CD1c-positive myeloid dendritic cell (primary cell): Measurements from ENCODE around the gene PACRG.

ENCODE experiments used
- DNase-seq: peaks from one replicate; pipeline ENCODE4 v3.0.0-alpha.2; 2016; ENCODE audit errors: extremely low spot score

The PACRG gene

GRCh38 chr6:163287626-163288025 lies 559.9 kb downstream of the PACRG start:
- no peak for DNase-seq

DNA sequence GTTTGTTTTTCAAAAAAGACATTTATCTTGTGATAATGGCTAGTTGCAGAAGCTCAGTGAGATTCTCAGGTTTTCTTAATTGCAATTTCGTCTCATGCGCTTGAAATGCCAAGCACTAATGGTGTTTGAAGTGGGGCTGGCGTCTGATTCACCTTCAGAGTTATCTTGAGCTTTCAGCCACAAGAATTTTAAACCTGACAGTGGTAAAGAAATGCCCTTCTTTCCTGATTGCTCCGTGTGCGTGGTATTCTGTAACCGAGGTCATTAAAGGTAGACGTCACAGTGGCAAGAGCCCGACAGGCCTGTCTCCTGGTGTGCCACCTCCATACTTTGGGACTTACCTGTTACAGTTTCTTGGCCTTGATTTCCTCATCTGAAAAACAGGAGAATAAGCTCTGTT lies 560.3 kb downstream of the PACRG start:
- no peak for DNase-seq

- DNase-seq: no peak
These were observed 561.1 kb downstream of the PACRG start for GRCh38 chr6:163288915-163289314.

DNA sequence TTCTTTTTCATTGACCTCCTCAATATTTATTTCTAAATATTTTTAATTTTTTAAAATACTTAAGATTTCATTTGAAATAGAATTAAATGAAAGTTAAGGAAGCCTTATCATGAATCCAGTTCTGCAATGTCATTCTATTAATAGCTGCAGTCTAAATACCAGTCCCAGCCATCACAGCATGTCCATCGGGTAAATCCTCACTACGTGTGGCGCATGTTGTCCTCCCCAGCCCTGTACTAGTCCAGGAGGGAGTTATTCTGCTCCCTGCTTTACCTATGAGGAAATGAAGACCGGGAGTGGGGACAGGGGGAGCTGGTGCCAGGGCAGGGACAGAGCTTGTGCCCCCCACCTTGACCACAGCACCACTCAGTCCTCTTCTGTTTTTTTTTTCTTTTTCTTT lies 561.7 kb downstream of the PACRG start:
- no peak for DNase-seq

GRCh38 chr6:163290545-163291274 lies 562.9 kb downstream of the PACRG start:
- no peak for DNase-seq

GRCh38 chr6:163291622-163292021 lies 563.8 kb downstream of the PACRG start:
- DNase-seq: no peak

- DNase-seq: no peak
These were observed 565.5 kb downstream of the PACRG start for GRCh38 chr6:163293286-163293685.

DNA sequence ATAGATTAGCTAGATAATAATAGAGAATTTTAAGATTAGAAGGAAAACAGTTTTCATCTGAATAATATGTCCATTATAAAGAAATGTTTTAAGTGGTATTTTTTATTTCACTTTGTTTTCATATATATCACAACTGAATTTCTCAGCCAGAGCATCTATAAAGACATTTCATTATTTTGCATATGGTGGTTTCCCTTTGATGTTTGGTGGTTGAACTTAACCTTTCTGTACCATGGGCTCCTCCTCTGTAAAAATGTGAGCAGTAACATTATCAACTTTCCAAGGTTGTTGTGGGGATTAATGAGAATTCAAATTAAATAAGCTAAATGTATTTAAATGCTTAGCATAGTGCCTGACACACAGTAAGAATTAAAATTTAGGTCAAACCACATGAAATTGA lies 567.0 kb downstream of the PACRG start:
- DNase-seq: no peak

DNA sequence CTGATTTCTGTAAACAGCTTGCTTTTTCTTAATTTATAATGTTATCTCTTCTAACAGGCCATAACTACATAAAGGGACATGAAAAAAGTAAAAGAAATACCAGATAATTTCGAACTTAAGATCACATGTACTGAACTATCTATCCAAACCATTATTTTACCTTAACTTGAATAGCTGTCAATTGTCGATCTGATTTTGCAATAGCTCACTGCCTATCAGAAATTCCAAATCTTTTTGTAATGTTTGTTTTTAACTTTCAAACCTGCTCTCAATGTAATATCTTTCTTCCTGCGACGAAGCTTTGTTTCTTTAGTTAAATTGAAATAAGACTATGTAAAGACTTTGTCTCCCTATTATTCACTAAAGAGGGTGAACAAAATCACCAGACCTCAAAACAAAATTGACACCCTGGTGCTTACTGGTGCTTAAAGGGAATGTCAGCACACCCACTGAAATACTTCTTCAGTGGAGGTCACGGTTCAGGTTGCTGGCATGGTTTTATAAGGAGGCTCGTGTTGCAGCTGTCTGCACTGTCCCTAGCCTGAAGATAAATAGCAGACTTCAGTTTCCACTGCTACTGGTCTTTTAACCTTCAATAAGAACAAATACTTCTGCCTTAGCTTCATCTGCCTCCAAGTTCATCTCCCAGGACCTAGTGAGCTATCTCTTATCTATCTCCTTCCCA lies 569.2 kb downstream of the PACRG start:
- DNase-seq: no peak

DNA sequence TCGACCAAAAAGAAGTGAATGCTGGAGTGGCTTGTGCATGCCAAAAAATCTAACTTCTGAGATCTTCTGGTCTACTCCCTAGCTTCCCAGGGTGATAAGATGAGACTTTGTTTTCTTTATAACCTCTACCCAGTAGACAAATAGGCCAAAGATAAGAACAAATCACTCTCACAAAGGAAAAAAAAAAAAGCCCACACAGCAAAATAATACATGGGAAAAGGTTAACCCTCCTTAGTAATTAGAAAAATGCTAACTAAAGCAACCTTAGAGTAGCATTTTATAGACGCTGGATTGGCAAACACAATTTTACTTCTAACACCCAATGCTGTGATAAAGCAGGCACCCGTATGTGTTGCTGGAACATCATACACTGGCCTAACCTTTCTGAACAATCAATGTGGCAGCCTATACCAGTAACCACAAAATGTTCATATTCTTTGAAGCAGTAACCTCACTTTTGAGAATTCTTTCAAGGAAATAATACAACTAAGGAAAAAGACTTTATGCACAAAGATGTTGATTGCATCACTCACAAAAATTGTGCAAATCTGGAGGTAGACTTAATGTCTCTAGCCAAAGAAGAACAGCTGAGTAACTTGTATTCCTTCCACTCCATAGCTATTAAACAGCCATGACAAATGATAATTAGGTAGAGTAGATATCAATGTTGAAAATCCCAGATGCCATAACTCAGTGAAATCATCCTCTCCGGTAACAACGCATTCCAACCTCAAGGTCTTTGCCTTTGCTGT lies 570.5 kb downstream of the PACRG start:
- DNase-seq: no peak

DNA sequence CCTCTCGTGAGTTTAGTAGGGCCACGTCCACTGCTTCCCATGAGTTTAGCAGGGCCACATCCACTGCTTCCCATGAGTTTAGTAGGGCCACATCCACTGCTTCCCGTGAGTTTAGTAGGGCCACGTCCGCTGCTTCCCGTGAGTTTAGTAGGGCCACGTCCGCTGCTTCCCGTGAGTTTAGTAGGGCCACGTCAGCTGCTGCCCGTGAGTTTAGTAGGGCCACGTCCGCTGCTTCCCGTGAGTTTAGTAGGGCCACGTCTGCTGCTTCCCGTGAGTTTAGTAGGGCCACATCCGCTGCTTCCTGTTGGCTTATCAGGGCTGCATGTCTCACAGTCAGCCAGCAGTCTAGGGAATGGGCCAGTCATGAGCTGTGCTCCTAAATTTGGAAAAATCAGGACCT lies 573.1 kb downstream of the PACRG start:
- no peak for DNase-seq

DNA sequence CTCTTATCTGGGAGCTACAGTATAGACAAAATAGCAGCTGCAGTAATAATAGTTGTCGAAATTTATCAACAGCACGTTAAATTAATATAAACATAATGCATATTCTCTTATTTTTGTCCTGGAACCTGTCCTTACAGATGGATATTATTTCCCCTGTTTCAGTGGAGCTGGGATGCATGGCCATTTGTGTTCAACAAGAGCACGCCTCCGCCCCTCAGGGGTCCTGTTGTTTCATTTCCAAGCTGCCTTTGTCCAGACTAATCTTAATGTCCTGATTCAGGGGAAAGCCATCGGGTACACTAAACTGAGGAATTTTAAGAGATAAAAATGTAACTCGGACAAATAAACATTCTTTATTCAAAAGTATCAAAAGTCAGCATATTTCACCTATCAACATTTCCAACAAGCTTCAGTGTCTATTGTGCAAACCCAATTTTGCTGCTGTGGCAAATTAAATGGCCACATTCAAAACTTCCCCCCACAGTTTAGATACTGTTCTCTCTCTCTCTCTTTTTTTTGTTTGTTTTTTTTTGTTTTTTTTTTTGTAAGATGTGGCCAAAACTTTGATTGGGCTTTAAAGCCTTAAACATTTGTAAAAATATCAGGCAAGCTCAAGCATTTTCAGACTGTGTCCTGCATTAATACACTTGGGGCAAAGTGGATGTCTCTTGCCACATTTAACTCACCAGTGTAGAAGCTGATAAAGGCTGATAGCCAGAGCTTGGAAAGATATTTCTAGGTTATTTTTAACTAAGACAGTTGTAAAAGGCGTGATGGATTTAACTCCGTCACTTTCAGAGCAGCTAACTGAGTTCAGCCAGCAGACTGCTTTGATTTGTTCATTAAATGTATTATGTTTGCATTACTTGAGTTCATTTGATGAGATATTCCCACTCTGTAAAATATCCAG lies 574.2 kb downstream of the PACRG start:
- no peak for DNase-seq

DNA sequence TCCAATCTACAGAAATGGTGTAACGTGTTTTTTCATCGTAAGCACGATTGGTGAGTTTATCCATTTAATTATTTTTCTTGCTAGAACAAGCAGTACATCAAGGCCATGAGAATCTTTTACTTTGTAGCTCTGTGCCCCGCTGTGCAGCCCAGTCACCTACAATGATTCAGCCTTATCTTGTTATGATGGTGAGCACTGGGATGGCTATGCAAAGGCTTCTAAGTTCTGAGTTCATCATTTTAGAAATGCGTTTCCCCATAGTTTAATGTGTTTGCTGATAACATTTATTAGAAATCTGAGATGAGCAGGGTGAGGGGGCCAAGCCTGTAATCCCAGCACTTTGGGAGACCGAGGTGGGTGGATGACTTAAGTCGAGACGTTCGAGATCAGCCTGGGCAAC lies 575.0 kb downstream of the PACRG start:
- no peak for DNase-seq

- DNase-seq: no peak
These were observed 578.2 kb downstream of the PACRG start for GRCh38 chr6:163306000-163306399.

DNA sequence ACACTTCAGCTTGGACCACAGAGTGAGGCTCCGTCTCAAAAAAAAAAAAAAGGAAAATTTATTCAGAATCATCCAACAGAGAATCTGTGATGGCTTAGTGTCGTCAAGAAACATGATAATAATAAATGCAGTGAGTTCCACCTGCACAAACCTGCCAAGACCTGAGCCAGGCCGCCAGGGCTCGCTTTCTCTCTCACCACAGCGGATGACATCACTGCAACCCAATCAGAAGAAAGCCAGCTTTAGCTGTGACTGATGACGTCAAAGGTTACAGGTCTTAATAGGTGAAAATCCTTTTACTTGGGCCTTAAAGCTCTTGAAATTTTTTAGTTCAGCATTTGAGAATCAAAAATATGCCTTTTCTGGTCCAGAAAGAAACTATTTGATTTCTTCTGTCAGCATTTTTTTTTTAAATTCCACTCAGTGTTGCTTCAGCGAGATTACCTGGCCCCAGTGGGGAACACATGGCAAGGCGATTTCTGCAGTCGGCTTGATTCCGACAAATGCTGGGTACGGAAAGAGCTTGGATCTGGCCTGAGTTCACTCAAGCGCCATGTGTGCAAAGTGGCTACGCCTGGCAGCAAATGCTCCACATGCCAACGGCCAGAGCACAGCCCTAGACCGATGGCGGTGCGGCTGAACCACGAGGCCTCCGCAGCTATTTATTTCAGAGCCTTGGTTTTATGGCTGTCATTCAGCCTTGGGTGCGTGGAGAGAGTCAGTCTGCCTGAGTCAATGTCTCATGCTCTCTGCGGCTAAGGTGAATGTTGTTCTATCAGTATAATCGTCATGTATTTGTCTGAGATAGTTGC lies 581.1 kb downstream of the PACRG start:
- no peak for DNase-seq

GRCh38 chr6:163309491-163310026 lies 581.8 kb downstream of the PACRG start:
- peak; percentile 27 for DNase-seq

- DNase-seq: no peak
These were observed 582.6 kb downstream of the PACRG start for GRCh38 chr6:163310096-163310972.

DNA sequence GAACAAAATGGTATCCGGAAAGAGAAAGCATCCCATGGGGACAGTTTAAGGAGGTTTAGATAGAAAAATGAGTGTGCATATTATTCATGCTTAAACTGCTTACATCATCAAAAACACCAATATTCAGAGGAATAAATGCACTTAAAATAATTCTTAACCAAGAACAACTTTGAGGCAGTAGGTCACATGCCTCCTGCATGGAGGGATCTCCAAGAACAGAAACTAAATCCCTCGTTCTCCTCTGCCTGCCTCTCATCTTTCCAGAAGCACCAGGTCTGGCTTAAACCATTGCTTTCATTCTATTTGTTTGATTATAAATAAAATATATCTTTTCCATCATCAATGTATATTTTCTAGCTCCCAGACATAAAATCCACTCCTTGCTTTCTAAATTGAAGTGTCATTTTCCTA lies 583.2 kb downstream of the PACRG start:
- no peak for DNase-seq

GRCh38 chr6:163311830-163312229 lies 584.1 kb downstream of the PACRG start:
- no peak for DNase-seq

GRCh38 chr6:163313566-163313965 lies 585.8 kb downstream of the PACRG start:
- no peak for DNase-seq
